Measurements from ENCODE around the gene PROX2.

PROX2 gene

DNA sequence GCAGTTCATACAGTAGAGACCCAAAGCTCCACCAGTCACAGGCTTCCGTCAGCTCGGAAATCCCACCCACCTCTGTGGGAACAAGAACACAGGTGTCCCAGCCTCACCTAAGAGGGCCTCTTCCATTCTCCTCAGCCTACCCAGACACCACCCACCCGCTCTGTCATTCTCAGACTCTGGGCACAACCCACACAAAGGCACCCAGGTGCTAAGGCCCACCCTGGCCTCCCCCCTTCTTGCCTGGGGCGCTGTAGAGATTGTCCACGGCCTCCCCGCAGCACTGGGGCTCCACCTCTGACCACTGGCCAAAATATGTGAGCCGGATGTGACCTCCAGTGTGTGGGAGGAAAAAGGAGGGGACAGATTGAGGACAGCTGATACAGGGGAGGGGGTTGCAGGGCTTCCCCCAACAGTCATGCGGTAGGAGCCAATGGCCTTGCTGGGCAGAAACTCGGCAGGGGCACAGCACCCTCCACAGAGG lies 33.0 kb upstream of the PROX2 start:
- DNase-seq: no peak

DNA sequence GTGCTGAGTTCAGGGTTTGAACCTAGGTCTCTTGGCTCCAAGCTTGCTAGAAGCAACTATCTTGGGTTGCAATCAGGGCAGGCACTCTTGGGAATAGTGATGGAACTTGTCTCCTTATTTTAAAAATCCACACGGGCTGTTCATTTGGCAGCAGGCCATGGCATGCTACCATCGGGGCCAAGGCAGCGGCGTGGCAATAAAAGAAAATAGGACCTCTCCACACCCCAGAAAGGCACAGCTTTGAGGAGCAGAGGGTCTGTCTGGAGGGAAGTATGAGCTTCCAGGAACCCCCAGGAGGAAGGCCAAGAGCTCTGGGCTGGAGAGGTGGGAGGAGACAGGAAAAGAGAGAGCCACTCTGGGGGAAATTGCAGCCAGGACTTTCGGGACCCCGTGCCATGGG lies 31.8 kb upstream of the PROX2 start:
- no peak for DNase-seq

DNA sequence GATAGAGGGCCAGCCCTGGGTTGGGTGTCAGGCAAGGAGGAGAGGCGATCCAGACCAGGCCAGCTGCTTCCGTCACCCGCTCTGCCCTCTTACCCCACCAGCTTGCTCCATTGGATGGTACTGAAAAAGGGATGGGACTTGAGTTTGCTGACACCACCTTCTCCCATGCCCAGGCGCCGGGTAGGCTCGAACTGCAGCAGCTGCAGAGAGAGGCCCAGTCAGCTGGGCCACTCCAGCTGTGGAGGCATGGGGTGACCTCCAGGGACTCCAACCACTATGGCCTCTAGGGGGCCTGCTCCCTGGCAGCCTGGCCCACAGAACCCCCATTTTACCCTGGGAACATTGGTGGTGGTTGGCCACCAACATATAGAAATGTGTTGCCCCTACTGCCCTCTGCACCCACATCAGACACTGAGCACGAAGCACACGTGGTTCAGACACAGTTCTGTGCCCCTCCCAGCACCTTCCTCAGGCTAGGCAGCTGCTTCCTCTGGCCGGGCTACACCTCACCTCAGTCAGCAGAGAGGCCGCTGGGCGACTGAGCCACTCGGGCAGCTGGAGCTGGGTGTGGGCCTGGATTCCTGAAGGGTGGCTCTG lies 31.1 kb upstream of the PROX2 start:
- no peak for DNase-seq

DNA sequence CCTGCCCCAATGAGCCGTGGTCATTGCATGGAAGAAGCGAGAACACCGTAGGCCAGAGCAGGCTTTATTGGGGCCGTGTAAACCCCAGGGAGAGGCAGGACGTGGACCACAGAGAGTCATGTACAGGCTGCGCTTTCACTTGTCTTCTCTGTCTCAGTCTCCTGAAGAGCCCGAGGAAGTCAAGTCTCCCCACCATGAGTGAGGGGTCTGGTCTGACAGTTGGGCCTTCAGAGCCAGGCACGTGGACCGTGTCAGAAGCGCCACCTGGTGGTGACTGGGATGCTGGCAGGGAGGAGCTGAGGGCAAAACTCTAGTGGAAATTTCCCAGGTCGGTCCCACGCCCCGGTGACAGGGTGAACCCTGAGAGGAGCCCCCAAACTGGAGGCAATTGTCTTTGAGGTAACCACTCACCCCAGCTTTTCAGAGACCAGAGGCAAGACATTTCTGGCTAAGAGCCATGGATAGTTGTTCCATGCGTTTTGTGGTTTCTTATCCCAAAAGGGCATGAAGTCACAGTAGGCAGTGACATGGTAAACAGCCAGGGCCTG lies 29.7 kb upstream of the PROX2 start:
- peak; percentile 32 for DNase-seq

DNA sequence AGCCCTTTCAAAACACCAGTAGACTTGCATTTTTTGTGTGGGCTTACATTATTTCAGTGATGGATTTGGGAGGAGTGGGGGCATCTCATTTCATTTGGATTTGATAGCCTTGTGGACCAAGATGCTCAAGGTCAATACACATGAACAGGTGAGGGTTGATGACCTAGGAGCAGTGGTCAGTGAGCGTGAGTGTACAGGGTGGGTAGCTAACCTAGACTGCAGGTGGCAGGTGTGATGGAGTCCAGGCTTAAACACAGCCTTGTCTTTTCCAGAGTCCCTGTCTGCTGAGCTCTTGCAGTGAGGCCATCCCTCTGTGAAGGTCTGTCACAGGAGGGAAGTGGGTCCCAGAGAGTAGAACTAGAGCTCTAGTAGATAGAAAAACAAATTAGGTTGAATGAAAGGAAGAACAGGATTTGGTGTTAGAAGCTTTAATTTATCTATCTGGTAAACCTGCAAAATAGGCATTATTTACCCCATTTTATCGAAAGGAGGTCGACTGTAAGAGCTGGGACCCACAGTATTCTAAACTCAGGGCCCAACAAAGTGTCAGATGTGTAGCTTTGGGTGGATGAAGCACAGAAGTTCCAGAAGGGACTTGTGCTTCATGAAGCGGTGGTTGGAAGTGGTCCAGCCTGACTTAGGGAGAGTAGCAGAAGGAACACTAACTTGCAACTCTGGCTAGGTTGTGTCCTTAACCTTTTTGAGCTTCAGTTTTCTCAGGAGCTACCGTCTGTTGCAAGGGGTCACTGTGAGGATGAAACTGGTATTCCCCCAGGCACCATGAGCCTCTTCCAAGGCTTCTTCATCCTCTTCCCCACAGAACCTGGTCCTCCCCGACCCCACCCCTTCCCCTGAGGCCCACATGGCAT lies 28.9 kb upstream of the PROX2 start:
- DNase-seq: no peak

DNA sequence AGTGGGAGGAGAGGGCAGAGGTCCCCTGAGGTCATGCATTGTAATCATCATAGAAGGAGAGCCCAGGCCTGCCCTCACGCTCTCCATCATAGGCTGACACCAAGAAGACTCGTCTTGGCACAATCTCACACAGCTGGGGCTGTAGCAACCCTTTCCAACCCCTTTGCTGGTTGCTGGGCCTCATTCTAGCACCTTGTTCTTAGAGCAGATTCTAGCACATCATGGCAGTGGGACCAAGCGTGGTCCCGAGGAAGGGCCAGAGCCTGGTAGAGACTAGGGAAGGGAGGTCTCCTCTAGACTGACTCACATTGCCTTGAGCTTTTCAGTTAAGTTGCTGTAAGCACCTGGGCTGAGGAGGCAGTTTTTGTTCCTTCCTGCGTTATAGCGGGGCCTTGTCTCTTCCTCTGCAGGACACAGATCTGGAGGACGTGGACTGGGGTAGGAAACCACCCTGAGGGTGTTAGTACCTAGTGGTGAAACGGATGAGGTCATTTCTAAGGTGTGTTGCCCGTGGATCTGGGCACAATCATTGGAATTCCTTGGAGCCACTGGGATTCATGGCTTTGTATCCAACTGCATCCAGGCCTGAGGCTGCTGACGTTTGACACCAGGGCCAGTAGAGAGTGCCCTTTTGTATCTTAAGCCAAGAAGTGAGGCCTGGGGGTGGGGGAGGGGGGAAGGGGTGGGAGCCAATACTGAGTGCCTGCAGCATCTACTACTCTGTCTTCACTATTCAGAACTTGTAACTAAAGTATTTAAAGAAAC lies 27.2 kb upstream of the PROX2 start:
- DNase-seq: no peak

DNA sequence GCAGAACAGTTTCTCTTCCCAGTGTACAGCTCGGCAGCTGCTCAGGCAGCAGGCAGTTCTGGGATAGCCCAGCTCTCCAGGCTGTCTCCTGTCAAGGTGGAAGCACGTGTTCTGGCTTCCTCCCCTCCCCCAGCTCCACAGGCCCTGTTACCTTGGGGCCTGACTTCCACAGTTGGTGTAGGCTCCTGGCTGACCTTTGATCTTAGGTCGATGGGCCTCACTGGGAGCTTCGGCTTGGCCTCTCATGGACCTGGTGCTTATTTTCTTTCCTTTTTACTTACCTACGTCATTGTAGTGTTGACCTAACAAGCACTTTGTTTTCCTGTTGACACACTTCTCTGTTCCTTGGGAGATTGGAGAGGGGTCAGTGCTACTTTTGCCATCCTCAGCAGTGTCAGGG lies 22.7 kb upstream of the PROX2 start:
- no peak for DNase-seq

DNA sequence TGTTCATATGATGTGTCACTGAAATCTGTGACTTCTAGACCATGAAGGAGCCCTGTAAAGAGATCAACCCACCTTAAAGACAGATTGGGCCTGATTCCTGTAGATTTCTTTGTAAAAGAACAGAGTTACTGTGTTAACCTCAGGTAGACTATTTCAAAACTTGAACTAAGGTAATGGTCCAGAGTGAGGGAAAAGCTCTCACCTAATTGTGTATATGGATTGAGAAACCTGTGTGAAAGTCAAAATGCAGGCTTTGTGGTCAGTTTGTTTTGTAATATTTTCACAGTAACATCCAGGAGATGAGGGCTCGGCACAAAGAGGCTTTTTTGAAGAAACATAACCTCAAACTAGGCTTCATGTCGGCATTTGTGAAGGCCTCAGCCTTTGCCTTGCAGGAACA lies 22.1 kb upstream of the PROX2 start:
- DNase-seq: no peak

DNA sequence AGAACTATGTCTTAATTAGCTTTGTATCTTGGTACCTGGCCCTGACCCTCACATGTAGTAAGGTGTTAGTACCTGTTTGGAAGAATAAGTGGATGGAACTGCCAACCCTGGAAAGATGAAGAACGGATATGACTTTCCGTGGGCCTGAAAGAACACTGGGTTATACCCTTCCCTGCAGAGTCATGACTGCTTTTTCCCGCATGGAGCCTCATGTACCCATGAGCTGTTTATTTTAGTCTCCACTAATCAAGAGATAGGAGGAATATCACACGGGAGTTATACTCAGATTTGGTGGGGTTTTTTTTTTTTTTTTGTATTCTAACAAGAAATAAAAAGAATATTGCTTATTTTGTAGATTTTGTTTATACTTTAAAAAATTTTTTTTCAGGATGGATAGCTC lies 21.7 kb upstream of the PROX2 start:
- DNase-seq: no peak

DNA sequence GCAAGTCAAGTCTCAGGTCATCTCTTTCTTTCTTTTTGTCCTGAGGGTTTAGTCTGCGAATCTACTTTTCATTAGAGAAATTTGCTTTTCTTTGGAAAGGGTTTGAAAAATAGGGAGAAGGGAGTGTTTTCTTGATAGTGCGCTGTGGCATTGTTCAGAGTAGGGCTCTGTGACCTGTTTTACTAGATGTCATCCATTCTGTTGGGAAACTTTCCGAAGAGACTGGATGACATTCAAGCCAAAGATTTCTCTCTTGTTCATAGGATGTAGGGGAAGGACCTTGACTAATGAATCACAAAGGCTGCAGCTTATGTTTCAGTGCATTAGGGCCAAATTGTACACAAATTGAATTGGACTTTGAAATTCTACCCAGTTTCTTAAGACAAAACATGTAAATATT lies 20.5 kb upstream of the PROX2 start:
- no peak for DNase-seq

DNA sequence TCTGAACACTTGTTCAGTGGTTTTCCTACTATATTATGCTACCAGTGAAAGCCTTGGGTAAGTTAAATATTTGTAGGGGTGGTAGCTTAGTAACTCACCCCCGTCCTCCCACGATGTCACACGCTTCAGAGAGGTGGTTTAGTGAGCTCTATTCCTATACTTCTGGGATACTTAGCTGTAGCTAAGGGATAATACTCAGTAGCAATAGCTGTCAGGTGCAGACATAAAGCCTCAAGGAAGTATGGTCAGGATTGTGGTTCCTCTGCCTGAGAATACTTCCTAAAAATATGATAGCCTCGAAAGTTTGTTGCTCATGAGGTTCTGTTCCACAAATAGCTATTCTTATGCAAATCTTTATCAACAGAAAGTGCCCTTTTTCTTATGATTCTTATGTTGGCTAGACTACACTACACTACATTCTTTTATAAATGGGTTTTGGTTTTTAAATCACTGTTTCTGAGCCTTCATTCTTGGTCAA lies 17.7 kb upstream of the PROX2 start:
- DNase-seq: no peak

DNA sequence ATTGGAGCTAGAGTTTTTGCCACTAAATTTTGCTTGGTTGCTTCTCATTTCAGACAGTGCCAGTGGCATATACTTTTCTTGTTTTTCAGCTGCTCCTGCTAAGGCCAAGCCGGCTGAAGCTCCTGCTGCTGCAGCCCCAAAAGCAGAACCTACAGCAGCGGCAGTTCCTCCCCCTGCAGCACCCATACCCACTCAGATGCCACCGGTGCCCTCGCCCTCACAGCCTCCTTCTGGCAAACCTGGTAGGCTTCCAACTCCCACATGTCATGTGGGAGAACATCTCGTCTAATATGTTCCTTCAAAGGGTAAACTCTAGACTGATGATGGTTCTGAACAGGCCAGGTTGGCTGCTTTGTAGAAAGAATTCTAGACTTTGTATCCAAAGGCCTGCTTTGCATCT lies 16.8 kb upstream of the PROX2 start:
- DNase-seq: no peak

DNA sequence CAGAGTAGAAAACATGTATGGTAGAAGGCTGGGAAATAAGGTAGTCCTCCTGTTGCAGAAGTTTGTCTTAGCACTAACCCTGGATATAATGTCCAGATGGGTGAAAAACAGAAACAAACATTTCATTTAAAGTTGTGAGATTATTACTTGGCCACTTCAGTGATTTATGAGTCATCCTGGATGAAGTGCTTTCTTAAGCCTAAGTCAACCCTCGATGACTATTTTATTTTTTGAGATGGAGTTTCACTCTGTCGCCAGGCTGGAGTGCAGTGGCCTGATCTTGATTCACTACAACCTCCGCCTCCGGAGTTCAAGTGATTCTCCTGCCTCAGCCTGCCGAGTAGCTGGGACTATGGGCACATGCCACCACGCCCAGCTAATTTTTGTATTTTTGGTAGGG lies 15.9 kb upstream of the PROX2 start:
- no peak for DNase-seq

DNA sequence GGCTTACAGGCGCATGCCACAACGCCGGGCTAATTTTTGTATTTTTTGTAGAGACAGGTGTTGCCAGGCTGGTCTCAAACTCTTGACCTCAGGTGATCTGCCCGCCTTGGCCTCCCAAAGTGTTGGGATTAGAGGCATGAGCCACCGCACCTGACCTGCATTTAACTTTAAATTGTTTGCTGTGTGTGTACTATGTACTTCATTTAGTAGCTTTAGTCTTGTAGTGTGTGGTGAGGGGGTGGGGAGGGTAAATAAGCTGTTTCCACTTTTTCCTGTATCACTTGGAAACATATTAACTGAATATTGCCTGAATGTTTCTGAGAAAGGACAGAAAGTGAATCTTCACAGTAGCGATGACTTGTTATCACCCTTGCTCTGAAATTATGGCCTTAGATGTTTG lies 14.3 kb upstream of the PROX2 start:
- DNase-seq: no peak

DNA sequence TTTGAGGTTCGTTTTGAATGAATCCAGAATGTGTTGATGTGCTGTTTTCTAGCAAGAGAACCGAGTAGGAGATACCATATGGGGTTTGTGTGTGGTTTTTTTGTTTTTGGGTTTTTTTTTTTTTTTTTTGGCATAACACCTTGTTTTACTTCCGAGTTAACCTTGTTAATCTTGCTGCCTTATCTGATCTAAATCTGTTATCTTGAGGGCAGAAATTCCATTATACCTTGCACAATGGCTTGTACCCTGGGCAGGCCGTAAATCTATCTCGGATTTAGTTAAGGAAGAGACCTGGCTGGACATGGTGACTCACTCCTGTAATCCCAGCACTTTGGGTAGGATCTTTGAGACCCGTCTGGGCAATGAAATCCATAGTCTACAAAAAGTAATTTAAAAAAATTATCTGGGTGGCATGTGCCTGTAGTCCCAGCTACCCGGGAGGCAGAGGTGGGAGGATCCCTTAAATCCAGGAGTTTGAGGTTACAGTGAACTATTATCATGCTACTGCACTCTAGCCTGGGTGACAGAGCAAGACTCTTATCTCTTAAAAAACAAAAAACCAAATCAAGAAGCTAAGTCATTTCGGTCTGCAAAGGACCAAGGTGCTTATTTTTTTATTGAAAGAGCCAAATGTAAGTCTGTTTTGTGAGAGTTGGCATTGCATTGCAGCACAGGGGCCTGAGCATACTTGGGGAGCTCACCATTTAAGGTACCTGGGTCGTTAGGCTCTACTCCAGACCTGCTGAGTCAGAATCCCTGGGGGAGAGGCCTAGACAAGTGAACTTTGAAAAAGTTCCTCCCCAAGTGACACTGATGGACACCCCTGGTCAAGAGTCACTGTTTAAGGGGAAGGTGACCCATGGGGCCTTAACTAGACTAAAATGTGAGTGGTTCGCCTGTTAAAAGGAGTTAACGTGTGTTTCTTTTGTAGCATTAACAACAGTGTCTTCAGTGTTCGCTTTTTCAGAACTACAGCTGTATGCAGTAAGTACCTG lies 12.5 kb upstream of the PROX2 start:
- DNase-seq: no peak

DNA sequence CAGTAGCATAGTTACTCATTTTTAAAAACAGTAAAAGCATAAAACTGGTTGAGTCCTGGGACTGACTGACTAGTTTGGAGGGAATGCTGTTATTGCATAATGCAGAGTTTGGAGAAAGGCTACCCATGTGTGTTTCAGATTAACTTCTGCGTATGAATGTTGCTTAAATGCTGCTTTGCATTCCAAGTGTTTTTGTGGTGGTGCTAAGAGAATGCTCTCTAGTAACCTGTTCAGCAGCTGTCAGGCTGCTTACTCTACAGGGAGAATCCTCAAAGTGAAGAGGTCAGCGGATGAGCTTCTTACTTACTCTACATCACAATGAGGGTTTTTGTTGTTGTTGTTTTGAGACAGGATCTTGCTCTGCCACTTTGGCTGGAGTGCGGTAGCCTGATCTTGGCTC lies 10.1 kb upstream of the PROX2 start:
- DNase-seq: no peak

DNA sequence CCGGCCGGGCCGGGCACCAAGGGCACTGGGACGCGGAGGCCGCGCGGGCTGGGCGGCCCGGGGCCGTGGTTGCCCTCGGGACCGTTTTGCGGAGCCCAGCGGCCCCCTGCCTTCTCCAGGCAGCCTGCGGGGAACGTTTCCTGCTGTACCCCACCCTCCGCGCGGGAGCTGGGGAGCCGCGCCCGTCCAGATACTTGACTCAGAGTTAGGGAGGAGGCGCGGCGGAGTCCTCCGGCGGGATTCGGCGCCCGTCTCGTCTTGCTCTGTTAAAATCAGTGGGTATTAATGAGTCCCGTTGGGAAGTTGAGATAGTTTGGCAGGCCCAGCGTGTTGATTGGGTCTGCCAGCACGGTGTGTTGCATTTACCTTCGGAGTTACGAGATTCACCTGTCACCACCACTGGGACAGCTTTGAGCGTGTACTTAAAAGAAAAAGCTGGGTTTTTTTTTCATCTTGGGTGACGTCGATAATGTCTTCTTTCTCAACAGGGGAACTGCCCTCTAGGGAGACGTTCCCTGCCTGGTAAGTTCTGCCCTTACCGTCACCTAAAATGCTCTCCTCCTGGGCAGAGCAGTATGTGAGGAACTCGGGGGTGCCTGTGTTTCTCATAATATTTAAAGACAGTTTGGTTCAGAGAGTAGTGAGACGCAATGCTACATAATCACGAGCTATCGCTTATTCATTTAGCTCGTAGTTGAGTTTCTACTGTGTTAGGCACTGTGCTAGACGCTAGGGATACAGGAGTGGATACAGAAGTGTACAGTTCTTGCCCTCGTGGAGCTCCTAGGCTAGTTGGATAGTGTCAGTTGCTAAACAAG lies 6.4 kb upstream of the PROX2 start:
- peak; percentile 34 for DNase-seq

DNA sequence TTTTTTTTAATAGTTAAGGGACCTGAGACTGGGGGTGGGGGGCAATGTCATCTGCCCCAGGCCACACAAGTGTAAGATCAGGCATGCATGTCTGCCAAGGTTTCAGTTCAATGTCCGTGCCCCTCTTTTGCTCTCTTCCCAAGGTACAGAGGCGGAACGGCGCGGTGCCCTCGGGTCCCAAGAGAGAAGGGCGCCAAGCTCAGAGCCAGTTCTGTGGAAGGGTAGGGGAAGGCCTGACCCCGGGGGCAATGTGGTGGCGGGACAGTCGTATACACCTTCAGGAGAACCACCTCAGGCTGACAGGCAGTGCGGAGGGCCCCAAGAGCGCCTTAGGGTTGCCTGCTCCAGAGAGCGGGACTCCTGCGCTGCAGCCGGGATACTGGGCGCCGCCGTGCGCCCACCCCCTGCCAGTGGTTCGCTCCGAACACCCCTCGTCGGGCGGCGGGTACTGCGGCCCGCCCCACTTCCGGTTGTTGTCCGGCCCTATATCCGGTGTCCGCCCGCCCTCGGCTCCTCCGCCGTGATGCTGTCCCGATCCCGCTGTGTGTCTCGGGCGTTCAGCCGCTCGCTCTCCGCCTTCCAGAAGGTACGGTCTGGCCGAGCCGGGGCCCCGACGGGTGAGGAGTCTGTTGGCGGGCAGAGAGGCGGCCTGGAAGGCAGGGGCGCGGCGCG lies 5.6 kb upstream of the PROX2 start, which contains the start of gene DLST:
TSS of gene DLST (plus strand) at position 486 of the 672 bp plus-strand sequence. CDS start at position 524, 38 bp downstream.
- peak; percentile 85 for DNase-seq

DNA sequence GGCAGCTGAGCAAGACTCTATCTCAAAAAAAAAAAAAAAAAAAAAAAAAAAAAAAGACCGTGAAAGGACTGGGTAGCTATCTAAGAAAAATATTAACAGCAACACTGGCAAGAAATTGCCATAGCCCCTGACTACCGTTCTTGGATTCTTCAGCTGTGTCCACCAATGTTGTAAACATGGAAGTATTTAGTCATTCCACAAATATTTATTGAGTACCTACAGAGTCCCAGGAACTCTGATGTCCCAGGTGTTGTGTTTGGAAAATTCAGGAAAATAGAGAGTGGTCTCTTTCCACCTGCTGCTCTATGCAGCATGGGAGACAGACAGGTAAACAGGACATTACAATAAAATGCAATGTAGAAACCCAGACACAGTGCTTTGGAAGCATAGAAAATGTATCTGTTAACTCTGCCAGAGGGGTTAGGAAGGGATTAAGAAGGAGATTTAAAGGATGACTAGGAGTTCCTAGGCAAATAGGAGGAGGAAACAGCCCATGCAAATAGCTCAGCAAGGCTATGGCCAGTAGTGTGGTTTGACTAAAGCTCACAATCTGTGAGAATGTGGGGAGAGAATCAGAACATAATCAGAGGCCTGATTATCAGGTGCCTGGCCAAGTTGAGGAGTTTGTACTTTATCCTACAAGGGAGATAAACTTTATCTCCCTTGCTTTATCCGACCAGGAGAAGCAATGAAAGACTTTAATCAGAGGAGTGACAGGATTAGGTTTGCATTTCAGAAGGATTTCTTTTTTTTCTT lies 3.7 kb upstream of the PROX2 start:
- DNase-seq: no peak

DNA sequence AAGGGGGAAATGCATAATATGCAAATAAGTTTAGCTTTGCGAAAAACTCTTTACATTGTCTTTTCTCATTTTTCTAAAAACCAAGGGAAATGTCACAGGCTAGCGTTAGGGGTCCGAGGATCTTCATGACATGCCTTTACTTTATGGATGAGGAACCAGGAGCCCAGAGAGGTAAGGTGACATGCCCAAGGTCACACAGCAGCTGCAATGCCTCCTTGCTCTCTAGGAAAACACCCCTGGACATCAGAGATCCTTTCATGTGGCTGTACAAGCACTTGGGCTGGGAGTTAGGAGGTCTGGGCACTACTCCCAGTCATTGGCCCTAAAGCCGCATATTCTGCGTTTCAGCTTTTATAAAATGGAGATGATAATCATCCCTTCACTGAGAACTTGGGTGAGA lies 741 bp downstream of the PROX2 start:
- no peak for DNase-seq

All from KG1 (cell line).